T-helper 2 cell treated with Interferon-gamma antibody and Interleukin-4, amounts not matched to agents 5 μg/mL and 100 μg/mL, for 36 hours (primary cell): ENCODE data around the gene SLC23A2.
"Not testable (repeated sequence)": the region's sequence is repeated elsewhere in the genome, so short reads cannot be mapped to it uniquely, and the experiment has no call there.

Experiments used
- DNase-seq: peaks from one replicate; pipeline ENCODE4 v3.0.0; 2021; ENCODE audit warnings: low spot score
- H3K27ac Mint-ChIP-seq: one replicate; pipeline ENCODE4 v1.8.0; 2021; ENCODE audit warnings: mild to moderate bottlenecking, mixed read lengths
- H3K27me3 Mint-ChIP-seq: one replicate; pipeline ENCODE4 v1.8.0; 2021; ENCODE audit warnings: low read depth, mixed read lengths
- H3K36me3 Mint-ChIP-seq: one replicate; pipeline ENCODE4 v1.8.0; 2021; ENCODE audit warnings: low read depth, mixed read lengths
- H3K4me1 Mint-ChIP-seq: one replicate; pipeline ENCODE4 v1.8.0; 2021; ENCODE audit warnings: low read depth, mixed read lengths
- H3K4me3 Mint-ChIP-seq: one replicate; pipeline ENCODE4 v1.8.0; 2022; ENCODE audit warnings: mild to moderate bottlenecking, moderate library complexity, mixed read lengths
- H3K9me3 Mint-ChIP-seq: one replicate; pipeline ENCODE4 v1.8.0; 2021; ENCODE audit warnings: mixed read lengths

Gene SLC23A2

GRCh38 chr20:4999788-5000187 lies 1.5 kb downstream of the SLC23A2 start:
- Mint-ChIP-seq H3K36me3 (peaks cover 2% of the 10 kb centered on the region), H3K4me1 (peaks cover 30% of the 10 kb centered on the region), H3K27me3 (peaks cover 7% of the 10 kb centered on the region), H3K9me3 (no peaks in the 10 kb centered on the region), H3K4me3 (peak overlapping the region; percentile 88), H3K27ac (peak overlapping the region; percentile 47)
- no peak for DNase-seq

- Mint-ChIP-seq H3K27me3 (no peaks in the 10 kb centered on the region), H3K9me3 (no peaks in the 10 kb centered on the region), H3K4me1 (peaks cover 30% of the 10 kb centered on the region), H3K36me3 (peaks cover 2% of the 10 kb centered on the region), H3K4me3 (peak overlapping the region; percentile 32), H3K27ac (no peak overlapping the region)
- no peak for DNase-seq
Observed at GRCh38 chr20:4998160-4998651, 3.1 kb downstream of the SLC23A2 start.

- Mint-ChIP-seq H3K4me1 (peaks cover 28% of the 10 kb centered on the region), H3K27ac (no peak overlapping the region), H3K36me3 (peaks cover 2% of the 10 kb centered on the region), H3K9me3 (no peaks in the 10 kb centered on the region), H3K27me3 (no peaks in the 10 kb centered on the region), H3K4me3 (no peak overlapping the region)
- no peak for DNase-seq
Observed at GRCh38 chr20:4997222-4997621, 4.1 kb downstream of the SLC23A2 start.

GRCh38 chr20:4989570-4989969 lies 11.7 kb downstream of the SLC23A2 start:
- Mint-ChIP-seq H3K27me3 (no peaks in the 10 kb centered on the region), H3K36me3 (no peaks in the 10 kb centered on the region), H3K4me3 (no peak overlapping the region), H3K27ac (peak overlapping the region; percentile 24), H3K9me3 (no peaks in the 10 kb centered on the region), H3K4me1 (peaks cover 9% of the 10 kb centered on the region)
- DNase-seq = peak; percentile 25

- Mint-ChIP-seq H3K4me1 (peaks cover 9% of the 10 kb centered on the region), H3K27me3 (no peaks in the 10 kb centered on the region), H3K36me3 (no peaks in the 10 kb centered on the region), H3K9me3 (no peaks in the 10 kb centered on the region), H3K4me3 (no peak overlapping the region), H3K27ac (no peak overlapping the region)
- no peak for DNase-seq
Observed at GRCh38 chr20:4987130-4987529, 14.2 kb downstream of the SLC23A2 start.

GRCh38 chr20:4985658-4986057 lies 15.7 kb downstream of the SLC23A2 start:
- Mint-ChIP-seq H3K4me3 (no peak overlapping the region), H3K27me3 (no peaks in the 10 kb centered on the region), H3K9me3 (no peaks in the 10 kb centered on the region), H3K4me1 (peaks cover 13% of the 10 kb centered on the region), H3K36me3 (no peaks in the 10 kb centered on the region), H3K27ac (no peak overlapping the region)
- no peak for DNase-seq

- peaks cover 8% of the 10 kb centered on the region for H3K4me1 Mint-ChIP-seq
- H3K27ac Mint-ChIP-seq = no peak overlapping the region
- H3K27me3 Mint-ChIP-seq = no peaks in the 10 kb centered on the region
- H3K9me3 Mint-ChIP-seq = no peaks in the 10 kb centered on the region
- H3K36me3 Mint-ChIP-seq = no peaks in the 10 kb centered on the region
- no peak overlapping the region for H3K4me3 Mint-ChIP-seq
- DNase-seq = no peak
Observed at GRCh38 chr20:4982281-4982680, 19.0 kb downstream of the SLC23A2 start.

GRCh38 chr20:4979841-4980410 lies 21.4 kb downstream of the SLC23A2 start:
- no peaks in the 10 kb centered on the region for H3K36me3 Mint-ChIP-seq
- H3K4me3 Mint-ChIP-seq = no peak overlapping the region
- H3K4me1 Mint-ChIP-seq = peaks cover 7% of the 10 kb centered on the region
- H3K27ac Mint-ChIP-seq = no peak overlapping the region
- no peaks in the 10 kb centered on the region for H3K9me3 Mint-ChIP-seq
- H3K27me3 Mint-ChIP-seq = no peaks in the 10 kb centered on the region
- DNase-seq = no peak

- Mint-ChIP-seq H3K4me3 (no peak overlapping the region), H3K36me3 (no peaks in the 10 kb centered on the region), H3K4me1 (peaks cover 16% of the 10 kb centered on the region), H3K27me3 (no peaks in the 10 kb centered on the region), H3K27ac (no peak overlapping the region), H3K9me3 (no peaks in the 10 kb centered on the region)
- DNase-seq = no peak
Observed at GRCh38 chr20:4978050-4978918, 23.0 kb downstream of the SLC23A2 start.

GRCh38 chr20:4976014-4976413 lies 25.3 kb downstream of the SLC23A2 start:
- H3K4me3 Mint-ChIP-seq, H3K27ac Mint-ChIP-seq, H3K9me3 Mint-ChIP-seq, DNase-seq, H3K36me3 Mint-ChIP-seq, H3K27me3 Mint-ChIP-seq: not testable (repeated sequence)
- peaks cover 23% of the 10 kb centered on the region for H3K4me1 Mint-ChIP-seq

- H3K36me3 Mint-ChIP-seq = peaks cover 6% of the 10 kb centered on the region
- H3K27ac Mint-ChIP-seq = peak overlapping the region; percentile 91
- peak; percentile 71 for DNase-seq
- H3K4me3 Mint-ChIP-seq = peak overlapping the region; percentile 78
- H3K9me3 Mint-ChIP-seq = no peaks in the 10 kb centered on the region
- H3K27me3 Mint-ChIP-seq = no peaks in the 10 kb centered on the region
- H3K4me1 Mint-ChIP-seq = peaks cover 18% of the 10 kb centered on the region
Observed at GRCh38 chr20:4973330-4974097, 27.8 kb downstream of the SLC23A2 start.

GRCh38 chr20:4972506-4973251 lies 28.6 kb downstream of the SLC23A2 start:
- H3K36me3 Mint-ChIP-seq = peaks cover 13% of the 10 kb centered on the region
- peak overlapping the region; percentile 91 for H3K27ac Mint-ChIP-seq
- no peaks in the 10 kb centered on the region for H3K9me3 Mint-ChIP-seq
- peaks cover 20% of the 10 kb centered on the region for H3K4me1 Mint-ChIP-seq
- no peaks in the 10 kb centered on the region for H3K27me3 Mint-ChIP-seq
- peak overlapping the region; percentile 78 for H3K4me3 Mint-ChIP-seq
- DNase-seq = no peak

GRCh38 chr20:4971064-4971463 lies 30.2 kb downstream of the SLC23A2 start:
- Mint-ChIP-seq H3K36me3 (peaks cover 13% of the 10 kb centered on the region), H3K4me3 (no peak overlapping the region), H3K27ac (no peak overlapping the region), H3K9me3 (no peaks in the 10 kb centered on the region), H3K27me3 (no peaks in the 10 kb centered on the region), H3K4me1 (peaks cover 20% of the 10 kb centered on the region)
- no peak for DNase-seq
